ENCODE data around the gene MAML3. TPM values are rescaled to one million over a fixed set of nuclear protein-coding genes. Genes with fewer than 3 reads are reported as not detected.

MAML3 gene
- total RNA-seq, 2 experiments from 2014 or later: 2.0 to 2.4 TPM

- Mint-ChIP-seq H3K4me3 (no peak overlapping the region), H3K36me3 (ENCODE audit: low read depth) (no peaks in the 10 kb centered on the region), H3K9me3 (no peaks in the 10 kb centered on the region), H3K27ac (no peak overlapping the region), H3K27me3 (peaks cover 1% of the 10 kb centered on the region), H3K4me1 (ENCODE audit: low read depth) (peaks cover 11% of the 10 kb centered on the region)
- intact Hi-C loops (cut with micrococcal nuclease): no loop called here
- DNase-seq: no peak
- TF ChIP-seq, protein P1, sequence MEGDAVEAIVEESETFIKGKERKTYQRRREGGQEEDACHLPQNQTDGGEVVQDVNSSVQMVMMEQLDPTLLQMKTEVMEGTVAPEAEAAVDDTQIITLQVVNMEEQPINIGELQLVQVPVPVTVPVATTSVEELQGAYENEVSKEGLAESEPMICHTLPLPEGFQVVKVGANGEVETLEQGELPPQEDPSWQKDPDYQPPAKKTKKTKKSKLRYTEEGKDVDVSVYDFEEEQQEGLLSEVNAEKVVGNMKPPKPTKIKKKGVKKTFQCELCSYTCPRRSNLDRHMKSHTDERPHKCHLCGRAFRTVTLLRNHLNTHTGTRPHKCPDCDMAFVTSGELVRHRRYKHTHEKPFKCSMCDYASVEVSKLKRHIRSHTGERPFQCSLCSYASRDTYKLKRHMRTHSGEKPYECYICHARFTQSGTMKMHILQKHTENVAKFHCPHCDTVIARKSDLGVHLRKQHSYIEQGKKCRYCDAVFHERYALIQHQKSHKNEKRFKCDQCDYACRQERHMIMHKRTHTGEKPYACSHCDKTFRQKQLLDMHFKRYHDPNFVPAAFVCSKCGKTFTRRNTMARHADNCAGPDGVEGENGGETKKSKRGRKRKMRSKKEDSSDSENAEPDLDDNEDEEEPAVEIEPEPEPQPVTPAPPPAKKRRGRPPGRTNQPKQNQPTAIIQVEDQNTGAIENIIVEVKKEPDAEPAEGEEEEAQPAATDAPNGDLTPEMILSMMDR (IDR thresholded peaks at IDR 0.05): no peak
- CTCF ChIA-PET: no interaction called here
- no peak for ATAC-seq
- POLR2A ChIA-PET: no interaction called here
Observed at GRCh38 chr4:139670775-139671174, 483.2 kb downstream of the MAML3 start.

DNA sequence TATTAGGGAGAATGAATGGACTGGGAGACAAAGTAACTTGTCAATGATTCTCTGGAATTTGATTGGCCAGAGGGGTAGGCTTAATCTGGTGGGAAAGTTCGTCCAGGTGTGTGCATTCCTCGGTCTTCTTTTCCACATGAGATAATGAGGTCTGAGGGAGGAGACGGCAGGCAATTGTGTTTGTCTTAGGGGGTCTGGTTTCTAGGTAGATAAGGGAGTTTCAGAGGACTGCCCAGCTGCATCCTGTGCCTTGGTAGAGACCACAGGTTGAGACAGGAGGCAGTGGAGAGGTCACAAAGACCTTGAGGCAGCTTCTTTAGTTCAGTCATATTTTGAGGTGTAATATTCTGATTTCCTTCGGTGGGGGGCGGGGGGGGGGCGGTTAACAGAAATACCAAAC lies 484.1 kb downstream of the MAML3 start:
- intact Hi-C loops (cut with micrococcal nuclease): no loop called here
- Mint-ChIP-seq H3K36me3 (ENCODE audit: low read depth) (no peaks in the 10 kb centered on the region), H3K9me3 (no peaks in the 10 kb centered on the region), H3K27me3 (peaks cover 1% of the 10 kb centered on the region), H3K27ac (no peak overlapping the region), H3K4me1 (ENCODE audit: low read depth) (peaks cover 18% of the 10 kb centered on the region), H3K4me3 (no peak overlapping the region)
- no peak for DNase-seq
- TF ChIP-seq, protein P1 (IDR thresholded peaks at IDR 0.05): no peak
- ChIA-PET CTCF (no interaction called here), POLR2A (no interaction called here)
- ATAC-seq: no peak

DNA sequence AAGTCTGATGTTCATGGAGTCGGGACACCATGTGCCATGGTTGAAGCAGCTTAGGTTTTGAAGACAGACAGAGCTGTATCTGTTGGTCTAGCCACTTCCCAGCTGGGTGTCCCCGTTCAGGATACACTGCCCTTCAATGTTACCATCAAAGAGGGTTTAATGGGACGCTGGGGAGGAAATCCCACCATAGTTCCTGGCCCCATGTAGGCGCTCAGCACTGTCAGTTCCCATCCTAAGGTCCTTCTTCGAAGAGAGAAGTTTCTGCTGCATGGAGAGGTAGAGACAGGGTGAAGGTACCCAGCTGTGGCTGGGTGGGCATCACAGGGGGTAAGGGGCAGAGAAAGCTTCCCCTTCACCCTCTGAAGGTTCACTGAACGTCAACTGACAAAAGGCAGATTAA lies 484.6 kb downstream of the MAML3 start:
- intact Hi-C loops (cut with micrococcal nuclease): no loop called here
- POLR2A ChIA-PET: no interaction called here
- Mint-ChIP-seq H3K36me3 (ENCODE audit: low read depth) (no peaks in the 10 kb centered on the region), H3K27me3 (peaks cover 1% of the 10 kb centered on the region), H3K9me3 (no peaks in the 10 kb centered on the region), H3K4me1 (ENCODE audit: low read depth) (peaks cover 18% of the 10 kb centered on the region), H3K27ac (no peak overlapping the region), H3K4me3 (no peak overlapping the region)
- ATAC-seq: no peak
- DNase-seq: no peak
- TF ChIP-seq, protein P1 (IDR thresholded peaks at IDR 0.05): no peak
- CTCF ChIA-PET: no interaction called here

- ChIA-PET CTCF (interaction anchor here (1.0 kb wide), 1 partner anchor 12 kb away, joined by 3 read pairs; no protein-coding TSS in a partner anchor), POLR2A (no interaction called here)
- no peak overlapping the region for H3K4me3 Mint-ChIP-seq
- H3K27ac Mint-ChIP-seq: no peak overlapping the region
- peaks cover 1% of the 10 kb centered on the region for H3K27me3 Mint-ChIP-seq
- TF ChIP-seq, protein P1 (IDR thresholded peaks at IDR 0.05): no peak
- no peaks in the 10 kb centered on the region for H3K36me3 Mint-ChIP-seq (ENCODE audit: low read depth)
- ATAC-seq (no peak), DNase-seq (no peak)
- intact Hi-C loops (cut with micrococcal nuclease): no loop called here
- H3K4me1 Mint-ChIP-seq (ENCODE audit: low read depth): peaks cover 18% of the 10 kb centered on the region
- no peaks in the 10 kb centered on the region for H3K9me3 Mint-ChIP-seq
Observed at GRCh38 chr4:139668658-139669201, 485.3 kb downstream of the MAML3 start.

- intact Hi-C loops (cut with micrococcal nuclease): no loop called here
- Mint-ChIP-seq H3K4me3 (no peak overlapping the region), H3K9me3 (no peaks in the 10 kb centered on the region), H3K27me3 (peaks cover 1% of the 10 kb centered on the region), H3K36me3 (ENCODE audit: low read depth) (no peaks in the 10 kb centered on the region), H3K4me1 (ENCODE audit: low read depth) (peaks cover 18% of the 10 kb centered on the region), H3K27ac (no peak overlapping the region)
- DNase-seq (no peak), ATAC-seq (no peak)
- ChIA-PET CTCF (interaction anchor here (1.0 kb wide), 1 partner anchor 11 kb away, joined by 3 read pairs; no protein-coding TSS in a partner anchor), POLR2A (no interaction called here)
- TF ChIP-seq, protein P1 (IDR thresholded peaks at IDR 0.05): no peak
Observed at GRCh38 chr4:139668036-139668435, 485.9 kb downstream of the MAML3 start.

Other genes with a start within 250 kb of the MAML3 start
- gene SCOC, start 219.5 kb upstream of the MAML3 start, total RNA-seq: 10 to 100 TPM; 44.6 to 44.7 TPM

Measured in activated CD8-positive, alpha-beta T cell treated with anti-CD3 and anti-CD28 coated beads for 36 hours (primary cell).